NCI-H1417 (cell line): ENCODE data around the gene ASH1L.
A peak's percentile ranks its signal among the peaks of the same experiment; 100 is the strongest.
"Not testable (repeated sequence)": the region's sequence is repeated elsewhere in the genome, so short reads cannot be mapped to it uniquely, and the experiment has no call there.

Experiments used
- DNase-seq, 3 experiments: peaks; one replicate each; lab custom pipeline; 2025; lab: John Stamatoyannopoulos, UW

Gene ASH1L

GRCh38 chr1:155488419-155488818, 74.2 kb downstream of the ASH1L start:
- DNase-seq = not testable (repeated sequence)

- no peak for DNase-seq
Measured at GRCh38 chr1:155487541-155487940, 75.1 kb downstream of the ASH1L start.

GRCh38 chr1:155486952-155487351, 75.7 kb downstream of the ASH1L start:
- not testable (repeated sequence) for DNase-seq

- DNase-seq = peak in 1 of 3 experiments; percentile 19
Measured at GRCh38 chr1:155485945-155486344, 76.7 kb downstream of the ASH1L start.

GRCh38 chr1:155485222-155485621, 77.4 kb downstream of the ASH1L start:
- no peak for DNase-seq

- no peak for DNase-seq
Measured at GRCh38 chr1:155481741-155482241, 80.8 kb downstream of the ASH1L start.

GRCh38 chr1:155479205-155479604, 83.4 kb downstream of the ASH1L start:
- no peak for DNase-seq

- no peak for DNase-seq
Measured at GRCh38 chr1:155478270-155478852, 84.2 kb downstream of the ASH1L start.

GRCh38 chr1:155474146-155474545, 88.5 kb downstream of the ASH1L start:
- DNase-seq = no peak

- DNase-seq = no peak
Measured at GRCh38 chr1:155473151-155473821, 89.3 kb downstream of the ASH1L start.

GRCh38 chr1:155472491-155473083, 90.0 kb downstream of the ASH1L start:
- DNase-seq = no peak

GRCh38 chr1:155471891-155472290, 90.7 kb downstream of the ASH1L start:
- DNase-seq = no peak

GRCh38 chr1:155471026-155471425, 91.6 kb downstream of the ASH1L start:
- no peak for DNase-seq

- DNase-seq = no peak
Measured at GRCh38 chr1:155466996-155467395, 95.6 kb downstream of the ASH1L start.

GRCh38 chr1:155466617-155466972, 96.0 kb downstream of the ASH1L start:
- DNase-seq = no peak

GRCh38 chr1:155463865-155464650, 98.5 kb downstream of the ASH1L start:
- no peak for DNase-seq

- DNase-seq = no peak
Measured at GRCh38 chr1:155458111-155458510, 104.5 kb downstream of the ASH1L start.

- no peak for DNase-seq
Measured at GRCh38 chr1:155457266-155457665, 105.3 kb downstream of the ASH1L start.

- DNase-seq = no peak
Measured at GRCh38 chr1:155455588-155456195, 106.9 kb downstream of the ASH1L start.

GRCh38 chr1:155454096-155454495, 108.5 kb downstream of the ASH1L start:
- no peak for DNase-seq

- DNase-seq = no peak
Measured at GRCh38 chr1:155453141-155453540, 109.5 kb downstream of the ASH1L start.

GRCh38 chr1:155451199-155451598, 111.4 kb downstream of the ASH1L start:
- DNase-seq = no peak
